CD14-positive monocyte (primary cell): ENCODE data around the gene SLC24A3. TPM values are rescaled to one million over a fixed set of nuclear protein-coding genes. Genes with fewer than 3 reads are reported as not detected.

Experiments
- DNase-seq, 3 donors: peaks; one replicate each; pipeline ENCODE4 v3.0.0-alpha.2; 2011 to 2022
- H2AFZ ChIP-seq: 2 replicates; pipeline ENCODE4 v1.6.0; 2012; ENCODE audit warnings: mild to moderate bottlenecking, low read depth, low read length, inconsistent platforms; ENCODE audit not compliant: insufficient read depth, poor library complexity, severe bottlenecking
- H3K27ac ChIP-seq, 2 donors: 1 replicate in 1 of 2; 2 replicates in 1 of 2; pipeline ENCODE4 v1.5.1; 2012 to 2013; ENCODE audit warnings: low read length in 2 of 2, control low read depth in 1 of 2, inconsistent platforms in 1 of 2, low read depth in 1 of 2, mild to moderate bottlenecking in 1 of 2
- H3K27me3 ChIP-seq, 2 donors: one replicate each; pipeline versions ENCODE4 v1.6.0 to v1.6.1; 2011 to 2013; ENCODE audit warnings: low read length in 2 of 2; ENCODE audit not compliant: control insufficient read depth in 2 of 2, insufficient read depth in 2 of 2
- H3K36me3 ChIP-seq, 2 donors: replicated peaks in 1 of 2; 1 replicate in 1 of 2; 2 replicates in 1 of 2; pipeline versions ENCODE4 v1.5.1 to v1.6.1; 2012 to 2013; ENCODE audit warnings: low read length in 2 of 2, control low read depth in 1 of 2, inconsistent platforms in 1 of 2, mild to moderate bottlenecking in 1 of 2; ENCODE audit not compliant: insufficient read depth in 2 of 2, control insufficient read depth in 1 of 2
- H3K4me1 ChIP-seq, 2 donors: 1 replicate in 1 of 2; 2 replicates in 1 of 2; pipeline versions ENCODE4 v1.5.1 to v1.6.1; 2012 to 2013; ENCODE audit warnings: low read length in 2 of 2, control low read depth in 1 of 2, inconsistent platforms in 1 of 2, mild to moderate bottlenecking in 1 of 2, moderate library complexity in 1 of 2; ENCODE audit not compliant: insufficient read depth in 2 of 2, control insufficient read depth in 1 of 2
- H3K4me2 ChIP-seq: replicated peaks from 2 replicates; pipeline ENCODE3; 2012; ENCODE audit warnings: low read length, moderate library complexity, mild to moderate bottlenecking; ENCODE audit not compliant: poor library complexity, severe bottlenecking; ENCODE audit errors: extremely low read depth
- H3K4me3 ChIP-seq, 3 experiments: fragments of 200-600 bp in 1 of 3; sonication (generic) in 1 of 3; replicated peaks in 1 of 3; 1 replicate in 2 of 3; 2 replicates in 1 of 3; pipeline ENCODE4 v1.5.1; 2011 to 2013; ENCODE audit warnings: low read length in 3 of 3, mild to moderate bottlenecking in 3 of 3, control low read depth in 2 of 3, low read depth in 2 of 3, inconsistent platforms in 1 of 3, moderate library complexity in 1 of 3
- H3K79me2 ChIP-seq: 2 replicates; pipeline ENCODE4 v1.6.0; 2012; ENCODE audit warnings: mild to moderate bottlenecking, control low read depth, inconsistent platforms, low read length, moderate library complexity; ENCODE audit not compliant: insufficient read depth
- H3K9ac ChIP-seq: 2 replicates; pipeline ENCODE4 v1.6.0; 2017; ENCODE audit warnings: low read length, mild to moderate bottlenecking; ENCODE audit not compliant: insufficient read depth, poor library complexity, severe bottlenecking
- H3K9me3 ChIP-seq, 2 donors: replicated peaks in 1 of 2; 1 replicate in 1 of 2; 2 replicates in 1 of 2; pipeline versions ENCODE4 v1.5.1 to v1.6.1; 2012 to 2013; ENCODE audit warnings: low read length in 2 of 2, control low read depth in 1 of 2; ENCODE audit not compliant: control insufficient read depth in 1 of 2, insufficient read depth in 1 of 2
- H4K20me1 ChIP-seq: 2 replicates; pipeline ENCODE4 v1.6.0; 2012; ENCODE audit warnings: mild to moderate bottlenecking, low read length, control low read depth, moderate library complexity; ENCODE audit not compliant: insufficient read depth
- H3K27ac Mint-ChIP-seq, 7 donors: one replicate each; pipeline ENCODE4 v1.8.0; 2020; ENCODE audit warnings: mild to moderate bottlenecking in 7 of 7, mixed read lengths in 7 of 7, moderate library complexity in 6 of 7, inconsistent platforms in 2 of 7
- H3K27me3 Mint-ChIP-seq, 3 donors: one replicate each; pipeline ENCODE4 v1.8.0; 2021 to 2022; ENCODE audit warnings: low read depth in 3 of 3, mild to moderate bottlenecking in 3 of 3, mixed read lengths in 3 of 3, moderate library complexity in 3 of 3, inconsistent platforms in 1 of 3
- H3K36me3 Mint-ChIP-seq, 2 donors: one replicate each; pipeline ENCODE4 v1.8.0; 2020; ENCODE audit warnings: mixed read lengths in 2 of 2, inconsistent platforms in 1 of 2, mild to moderate bottlenecking in 1 of 2
- H3K4me1 Mint-ChIP-seq: one replicate; pipeline ENCODE4 v1.8.0; 2020; ENCODE audit warnings: mild to moderate bottlenecking, mixed read lengths
- H3K4me3 Mint-ChIP-seq, 2 donors: one replicate each; pipeline ENCODE4 v1.8.0; 2020; ENCODE audit warnings: mild to moderate bottlenecking in 2 of 2, mixed read lengths in 2 of 2, moderate library complexity in 1 of 2
- H3K9me3 Mint-ChIP-seq, 7 donors: one replicate each; pipeline ENCODE4 v1.8.0; 2020 to 2022; ENCODE audit warnings: mixed read lengths in 7 of 7, mild to moderate bottlenecking in 6 of 7, moderate library complexity in 6 of 7, inconsistent platforms in 2 of 7
- CTCF ChIP-seq: fragments of 200-600 bp; IDR thresholded peaks from one replicate; pipeline ENCODE4 v1.8.0; 2022; ENCODE audit warnings: antibody characterized with exemption, mild to moderate bottlenecking
- WGBS: methylation state at CpG from one replicate; pipeline ENCODE4 v1.1.5; 2013; ENCODE audit warnings: missing lambda C conversion rate; ENCODE audit not compliant: insufficient coverage; 5-methylcytosine and 5-hydroxymethylcytosine counted together
- intact Hi-C, 2 donors: fragments of 100-400 bp; cut with micrococcal nuclease; formaldehyde crosslinking; loops; one replicate each; pipeline versions ENCODE4 v1.15.0 to v1.15.1; 2023
- polyA plus RNA-seq, 3 donors: library from polyadenylated mRNA; depleted of rRNA in 1 of 3; unstranded in 2 of 3; stranded (reverse) in 1 of 3; fragments of 300-500 nt in 2 of 3; fragments of >200 nt in 1 of 3; fragmentation: Illumina TruSeq in 2 of 3; gene quantifications; 1 replicate in 2 of 3; 2 replicates in 1 of 3; pipeline ENCODE4 v1.2.3, GENCODE V29; 2012 to 2021

SLC24A3 gene
- polyA plus RNA-seq, 3 donors = 0.04 to 0.08 TPM; not detected in 1

GRCh38 chr20:19555726-19556125 is 343.3 kb downstream of the SLC24A3 start:
- peaks cover 0 to 3% (median 0%) of the 10 kb centered on the region in 3 donors for H3K27me3 Mint-ChIP-seq
- H3K4me3 Mint-ChIP-seq = no peak overlapping the region
- H3K4me1 Mint-ChIP-seq = peaks cover 30% of the 10 kb centered on the region
- Histone ChIP-seq H3K27ac (no peak overlapping the region), H3K4me1 (peaks cover 4 to 24% of the 10 kb centered on the region in 2 donors), H3K79me2 (no peaks in the 10 kb centered on the region), H3K4me3 (no peak overlapping the region), H3K36me3 (no peaks in the 10 kb centered on the region), H3K9ac (no peak overlapping the region), H3K4me2 (no peak overlapping the region), H3K9me3 (no peaks in the 10 kb centered on the region), H4K20me1 (no peaks in the 10 kb centered on the region), H2AFZ (no peak overlapping the region), H3K27me3 (no peaks in the 10 kb centered on the region)
- H3K27ac Mint-ChIP-seq = no peak overlapping the region
- no peaks in the 10 kb centered on the region for H3K36me3 Mint-ChIP-seq
- intact Hi-C loops = no loop called here
- TF ChIP-seq CTCF = no peak
- peaks cover 0 to 2% (median 0%) of the 10 kb centered on the region in 7 donors for H3K9me3 Mint-ChIP-seq
- DNase-seq = no peak

- intact Hi-C loops = no loop called here
- no peaks in the 10 kb centered on the region for H3K27me3 ChIP-seq
- H3K36me3 Mint-ChIP-seq = no peaks in the 10 kb centered on the region
These were observed 344.8 kb downstream of the SLC24A3 start for GRCh38 chr20:19557291-19557690.

More at GRCh38 chr20:19557291-19557690, 344.8 kb downstream of the SLC24A3 start:
- Histone ChIP-seq H3K4me2 (no peak overlapping the region), H2AFZ (no peak overlapping the region), H4K20me1 (no peaks in the 10 kb centered on the region), H3K9ac (no peak overlapping the region), H3K4me1 (peaks cover 4 to 24% of the 10 kb centered on the region in 2 donors), H3K79me2 (no peaks in the 10 kb centered on the region), H3K9me3 (no peaks in the 10 kb centered on the region), H3K27ac (no peak overlapping the region), H3K4me3 (no peak overlapping the region), H3K36me3 (no peaks in the 10 kb centered on the region)
- Mint-ChIP-seq H3K4me1 (peaks cover 30% of the 10 kb centered on the region), H3K9me3 (peaks cover 0 to 2% (median 0%) of the 10 kb centered on the region in 7 donors), H3K27me3 (peaks cover 0 to 3% (median 0%) of the 10 kb centered on the region in 3 donors), H3K4me3 (no peak overlapping the region), H3K27ac (no peak overlapping the region)
- DNase-seq = peak in 1 of 3 donors; percentile 8
- no peak for TF ChIP-seq CTCF
- WGBS = no CpG with 5 or more reads among the region's 1 CpG
